Dedifferentiated amniotic fluid mesenchymal stem cell (primary cell): ENCODE data around the gene AKAP12.
A peak's percentile ranks its signal among the peaks of the same experiment; 100 is the strongest.

Source experiments
- DNase-seq: peaks from one replicate; pipeline ENCODE4 v3.0.0-alpha.2; 2016; ENCODE audit errors: extremely low spot score

AKAP12 gene

GRCh38 chr6:151279891-151280290 lies 40.1 kb downstream of the AKAP12 start:
- DNase-seq, result no peak

- DNase-seq, result no peak
Observed at GRCh38 chr6:151280859-151281258, 41.1 kb downstream of the AKAP12 start.

DNA sequence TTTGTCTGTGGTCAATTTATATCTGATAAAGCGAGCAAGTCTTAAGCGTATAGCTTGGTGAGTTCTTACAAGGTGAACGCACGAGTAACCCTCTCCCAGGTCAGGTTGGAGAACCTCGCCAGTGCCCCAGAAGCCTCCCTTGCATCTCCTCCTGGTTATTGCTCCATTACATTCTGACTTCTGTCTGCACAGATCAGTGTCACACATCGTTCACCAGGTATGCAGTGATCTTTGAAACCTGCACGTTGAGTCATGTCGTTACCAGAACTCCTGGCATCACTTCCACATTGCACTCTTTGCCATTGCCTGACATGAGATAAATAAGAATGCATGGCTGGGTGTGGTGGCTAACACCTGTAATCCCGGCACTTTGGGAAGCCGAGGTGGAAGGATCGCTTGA lies 44.2 kb downstream of the AKAP12 start:
- no peak for DNase-seq

DNA sequence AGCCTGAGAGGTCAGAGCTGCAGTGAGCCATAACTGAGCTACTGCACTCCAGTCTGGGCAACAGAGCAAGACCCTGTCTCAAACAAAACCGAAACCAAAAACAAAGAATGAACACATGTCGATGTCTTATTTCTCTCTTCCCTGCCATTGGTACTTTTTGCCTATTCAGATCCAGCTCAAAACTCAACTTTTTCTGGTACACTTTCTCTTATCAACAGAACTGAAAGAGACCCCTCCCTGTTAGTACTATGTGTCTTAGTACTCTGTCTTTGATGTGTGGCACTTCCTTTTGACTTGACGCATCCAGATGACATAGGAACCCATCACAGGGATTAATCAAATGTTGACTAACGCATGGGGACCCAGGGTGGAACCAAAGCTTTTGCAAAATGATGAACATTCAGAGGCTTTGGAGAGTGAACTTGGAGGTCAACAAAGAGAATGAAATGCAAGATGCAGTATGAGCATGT lies 44.8 kb downstream of the AKAP12 start:
- DNase-seq, result no peak

DNA sequence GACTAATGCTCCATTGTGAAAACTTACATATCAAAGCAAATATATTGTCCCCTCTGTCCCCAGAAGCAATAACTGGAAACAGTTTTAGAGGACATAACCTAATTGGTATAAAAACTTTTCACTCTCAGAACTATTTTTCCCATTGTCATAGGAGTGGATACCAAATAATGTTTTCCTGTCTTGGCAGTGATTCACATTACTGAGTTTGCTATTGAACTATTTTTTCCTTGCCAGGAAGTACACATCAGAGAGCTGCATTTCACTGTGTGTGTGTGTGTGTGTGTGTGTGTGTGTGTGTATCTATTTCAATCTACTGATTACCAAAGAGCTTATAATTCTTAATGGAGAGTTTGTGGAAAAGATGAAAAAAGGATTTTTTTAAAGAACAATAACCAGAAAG lies 45.4 kb downstream of the AKAP12 start:
- no peak for DNase-seq

GRCh38 chr6:151286214-151286613 lies 46.4 kb downstream of the AKAP12 start:
- DNase-seq, result no peak

- DNase-seq, result no peak
Observed at GRCh38 chr6:151288712-151289398, 49.1 kb downstream of the AKAP12 start.

DNA sequence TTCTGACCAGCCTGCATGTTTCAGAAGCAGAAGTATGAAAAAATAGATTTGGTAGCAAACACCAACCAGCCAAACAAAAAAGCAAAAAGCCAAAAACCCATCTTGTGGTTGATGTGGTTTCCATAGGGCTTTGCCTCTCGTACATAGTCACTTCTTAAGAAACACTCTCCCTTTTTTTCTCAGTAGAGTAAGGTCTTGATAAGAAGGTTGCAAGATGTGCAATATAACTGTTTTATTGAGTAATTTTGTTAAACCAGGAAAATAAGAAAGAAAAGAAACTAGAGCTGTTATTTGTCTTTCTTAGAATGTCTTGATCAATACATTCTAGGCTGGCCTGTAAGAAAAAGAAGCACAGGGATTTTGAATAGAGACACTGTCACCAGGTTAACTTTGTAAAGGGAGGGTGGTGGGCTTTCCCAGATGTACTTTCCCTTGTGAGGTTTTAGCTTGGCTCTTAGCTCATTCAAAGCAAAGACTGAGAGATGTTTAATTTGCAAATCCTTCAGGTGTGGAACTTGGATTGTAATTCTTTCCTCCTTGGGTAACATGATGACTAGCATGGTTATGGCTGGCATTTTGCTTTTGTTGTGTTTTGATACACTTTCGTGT lies 49.7 kb downstream of the AKAP12 start:
- DNase-seq, result no peak

DNA sequence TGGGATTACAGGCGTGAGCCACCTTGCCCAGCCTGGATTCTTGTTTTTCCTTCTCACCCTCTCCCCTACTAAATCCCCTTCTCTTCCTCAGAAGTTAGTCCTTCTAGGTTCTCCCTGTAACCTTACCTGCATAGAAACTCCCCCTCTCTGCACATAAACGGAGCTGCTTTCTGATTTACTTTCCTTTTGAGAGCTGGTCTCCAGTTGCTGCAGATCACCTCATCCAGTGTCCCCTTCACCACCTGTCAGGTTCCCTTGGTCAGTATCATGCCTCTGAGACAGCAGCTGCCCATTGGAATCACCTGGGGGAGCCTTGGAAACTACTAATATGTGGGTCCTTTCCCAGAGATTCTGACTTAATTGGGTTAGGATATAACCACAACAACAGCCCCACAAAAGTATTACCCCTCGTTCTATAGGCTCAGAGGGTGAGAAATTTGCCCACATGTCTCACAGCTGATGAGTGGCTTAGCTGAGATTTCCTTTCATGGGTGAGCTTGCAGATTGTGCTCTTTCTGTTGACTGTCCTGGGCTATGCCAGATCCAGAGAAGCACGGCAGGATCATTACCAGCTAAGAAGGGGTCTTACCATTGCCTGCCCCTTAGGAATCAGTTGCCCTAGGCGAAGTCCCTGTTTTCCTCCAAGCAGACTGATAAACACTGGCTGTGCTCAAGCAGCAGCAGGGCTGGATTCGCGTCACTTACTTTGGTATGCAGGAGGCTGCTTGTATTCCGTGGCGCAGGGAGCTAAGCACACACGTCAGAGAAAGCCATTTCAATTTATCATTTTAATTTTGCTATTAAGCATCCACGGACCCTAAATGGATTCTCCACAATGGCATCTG lies 51.3 kb downstream of the AKAP12 start:
- DNase-seq, result peak; percentile 79

GRCh38 chr6:151291722-151292059 lies 51.9 kb downstream of the AKAP12 start:
- DNase-seq, result no peak

- DNase-seq, result peak; percentile 40
Observed at GRCh38 chr6:151292974-151293687, 53.4 kb downstream of the AKAP12 start.

DNA sequence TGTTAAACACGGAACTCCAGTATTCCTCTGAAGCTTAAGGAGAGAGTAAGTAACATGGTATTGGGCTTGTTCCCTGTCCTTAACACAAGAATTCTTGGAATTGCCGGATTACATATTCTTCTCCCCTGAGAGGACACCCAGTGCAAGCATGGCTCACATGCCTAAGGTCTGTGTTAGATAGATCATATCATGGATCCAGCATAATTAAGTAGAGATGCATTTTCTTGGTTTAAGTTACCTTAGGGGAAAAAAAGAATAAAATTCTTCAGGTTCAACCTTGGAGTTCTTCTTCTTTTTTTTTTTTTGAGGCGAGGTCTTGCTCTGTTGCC lies 53.9 kb downstream of the AKAP12 start:
- no peak for DNase-seq

DNA sequence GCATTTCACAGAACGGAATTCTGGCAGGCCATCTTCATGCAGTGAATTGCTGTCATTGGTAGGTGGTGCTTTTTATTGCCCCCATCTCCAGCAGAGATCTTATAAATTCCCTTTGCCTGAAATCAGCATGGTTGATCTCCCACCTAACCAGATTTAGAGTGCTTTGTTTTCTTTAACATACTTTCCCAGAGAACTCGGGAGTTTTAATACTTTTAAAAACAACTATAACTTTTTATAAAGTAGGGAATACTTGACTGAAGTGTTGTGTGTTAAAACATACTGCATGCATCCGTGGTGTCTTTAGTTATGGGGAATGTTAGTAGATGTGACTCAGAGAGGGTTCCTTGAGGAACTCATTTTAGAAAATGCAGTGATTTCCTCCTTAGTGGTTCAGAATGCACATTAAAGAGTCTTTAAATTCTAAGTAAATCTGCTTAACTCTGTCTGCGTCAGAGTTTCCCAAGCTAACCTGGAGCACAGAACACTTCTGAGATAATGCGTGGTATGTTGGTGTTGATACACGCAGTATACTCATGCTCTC lies 54.9 kb downstream of the AKAP12 start:
- DNase-seq, result no peak

DNA sequence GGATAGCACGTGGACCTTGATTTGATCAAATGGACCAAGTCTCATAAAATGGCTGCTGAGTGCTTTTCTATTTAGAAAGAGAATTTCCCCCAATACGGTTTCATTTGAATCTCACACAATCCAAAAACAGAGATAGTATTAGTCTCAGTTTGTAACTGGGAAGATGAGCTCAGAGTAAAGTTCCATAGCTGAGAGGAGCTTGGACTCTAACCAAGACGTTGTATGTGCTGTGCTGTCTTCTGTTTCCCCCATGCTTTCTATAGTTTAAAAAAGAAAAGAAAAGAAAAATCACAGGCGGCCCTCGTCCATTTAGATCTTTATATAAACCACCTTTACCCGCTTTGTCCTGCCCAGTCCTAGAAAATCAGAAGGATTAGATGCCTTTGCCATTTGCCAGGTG lies 58.1 kb downstream of the AKAP12 start:
- DNase-seq, result no peak

DNA sequence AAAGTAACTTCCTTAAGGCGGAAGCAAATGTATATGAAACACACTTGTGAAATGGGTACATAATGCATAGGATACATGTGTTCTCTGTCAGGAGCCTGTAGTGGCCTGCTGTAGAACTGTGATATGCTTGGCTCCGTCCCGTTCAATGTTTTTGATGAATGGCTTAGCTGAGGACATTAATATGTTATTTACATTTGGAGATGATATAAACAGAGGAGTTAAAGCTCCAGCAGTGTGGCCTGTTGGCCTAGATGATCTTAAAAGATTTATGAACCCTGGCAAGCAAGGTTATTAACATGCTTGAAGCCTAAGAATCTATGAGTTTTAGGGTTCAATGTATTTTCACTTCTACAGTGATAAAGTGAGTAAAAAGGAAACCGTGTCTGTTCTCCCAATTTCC lies 59.2 kb downstream of the AKAP12 start:
- no peak for DNase-seq

GRCh38 chr6:151300267-151300991 lies 60.7 kb downstream of the AKAP12 start:
- no peak for DNase-seq

DNA sequence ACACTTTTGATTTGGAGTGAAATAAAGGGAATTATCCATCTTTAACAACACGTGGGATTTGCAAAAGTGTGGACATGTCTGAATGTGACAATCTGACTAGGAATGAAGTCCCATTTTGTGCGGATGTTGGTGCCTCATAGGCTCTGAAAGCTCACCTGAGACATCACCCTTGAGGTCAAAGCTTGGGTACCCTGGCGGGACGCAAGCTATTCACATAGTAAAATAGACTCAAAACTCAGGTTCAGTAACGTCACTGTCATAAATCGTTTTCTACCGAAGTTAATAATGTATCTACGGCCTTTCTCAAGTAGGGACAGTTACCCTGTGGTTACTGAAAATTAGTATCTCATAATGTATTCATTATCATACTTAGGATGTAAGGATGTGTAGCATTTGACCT lies 61.8 kb downstream of the AKAP12 start:
- DNase-seq, result no peak

GRCh38 chr6:151303231-151303630 lies 63.5 kb downstream of the AKAP12 start:
- no peak for DNase-seq

DNA sequence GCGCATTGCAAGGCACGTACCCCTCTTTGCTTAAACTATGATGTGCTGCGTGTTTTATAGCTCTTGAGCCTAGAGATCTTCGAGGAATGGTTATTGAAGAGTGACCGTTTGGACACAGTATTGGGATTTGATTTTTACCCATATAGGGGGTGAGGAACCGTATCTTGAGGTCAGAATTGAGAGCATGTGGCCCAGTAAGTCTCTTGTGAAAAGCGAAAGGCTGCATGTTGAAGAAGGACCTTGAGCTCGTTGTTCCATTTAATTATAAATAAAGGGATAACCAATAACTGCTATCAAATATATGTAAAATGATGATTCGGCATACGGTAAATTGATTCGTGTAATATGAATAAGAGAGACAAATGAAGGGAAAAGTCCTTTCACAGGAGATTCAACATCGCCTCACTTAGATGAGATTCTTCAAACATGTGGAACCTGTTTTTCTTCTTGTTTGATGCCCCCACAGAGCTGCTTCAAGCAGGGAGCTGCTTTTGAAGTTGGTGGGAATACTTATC lies 66.6 kb downstream of the AKAP12 start:
- DNase-seq, result no peak

DNA sequence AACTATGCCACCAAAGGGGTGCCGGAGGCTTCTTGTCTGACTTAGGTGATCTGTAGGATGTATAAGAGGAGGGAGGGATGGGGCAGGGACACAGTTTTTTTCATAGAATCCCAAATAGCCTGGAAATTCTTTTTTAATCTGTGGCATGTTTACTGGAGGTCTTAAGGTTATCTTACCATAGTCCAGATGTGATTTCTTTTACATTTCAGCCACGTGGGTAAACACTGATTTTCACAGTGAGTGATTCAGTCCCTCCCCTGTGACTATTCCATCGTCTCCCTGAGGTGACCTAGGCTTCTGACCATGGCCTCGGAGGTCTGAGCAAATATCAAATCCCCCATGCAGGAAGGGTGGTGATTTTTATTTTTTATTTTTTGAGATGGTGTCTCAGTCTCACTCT lies 67.7 kb downstream of the AKAP12 start:
- DNase-seq, result no peak

GRCh38 chr6:151309619-151310018 lies 69.9 kb downstream of the AKAP12 start:
- DNase-seq, result no peak
